ENCODE results near the gene MT1X.

MT1X gene

GRCh38 chr16:56682703-56683397 lies 580 bp downstream of the MT1X start:
- Mint-ChIP-seq H3K36me3 (ENCODE audit: low read depth) (peaks cover 4% of the 10 kb centered on the region), H3K4me1 (ENCODE audit: low read depth) (peaks cover 20% of the 10 kb centered on the region), H3K27me3 (no peaks in the 10 kb centered on the region), H3K27ac (peak overlapping the region; percentile 82), H3K4me3 (peak overlapping the region; percentile 90), H3K9me3 (no peaks in the 10 kb centered on the region)

GRCh38 chr16:56683424-56684172 lies 1.3 kb downstream of the MT1X start:
- Mint-ChIP-seq H3K36me3 (ENCODE audit: low read depth) (peaks cover 4% of the 10 kb centered on the region), H3K4me3 (peak overlapping the region; percentile 90), H3K27me3 (no peaks in the 10 kb centered on the region), H3K27ac (no peak overlapping the region), H3K4me1 (ENCODE audit: low read depth) (peaks cover 20% of the 10 kb centered on the region), H3K9me3 (no peaks in the 10 kb centered on the region)

GRCh38 chr16:56684256-56684925 lies 2.1 kb downstream of the MT1X start:
- no peaks in the 10 kb centered on the region for H3K27me3 Mint-ChIP-seq
- H3K36me3 Mint-ChIP-seq (ENCODE audit: low read depth) = peaks cover 4% of the 10 kb centered on the region
- peaks cover 20% of the 10 kb centered on the region for H3K4me1 Mint-ChIP-seq (ENCODE audit: low read depth)
- H3K27ac Mint-ChIP-seq = no peak overlapping the region
- no peak overlapping the region for H3K4me3 Mint-ChIP-seq
- H3K9me3 Mint-ChIP-seq = no peaks in the 10 kb centered on the region

GRCh38 chr16:56684926-56685590 lies 2.8 kb downstream of the MT1X start:
- H3K4me1 Mint-ChIP-seq (ENCODE audit: low read depth) = peaks cover 20% of the 10 kb centered on the region
- H3K4me3 Mint-ChIP-seq = no peak overlapping the region
- H3K9me3 Mint-ChIP-seq = no peaks in the 10 kb centered on the region
- H3K27ac Mint-ChIP-seq = no peak overlapping the region
- peaks cover 4% of the 10 kb centered on the region for H3K36me3 Mint-ChIP-seq (ENCODE audit: low read depth)
- no peaks in the 10 kb centered on the region for H3K27me3 Mint-ChIP-seq

- H3K27me3 Mint-ChIP-seq = no peaks in the 10 kb centered on the region
- no peak overlapping the region for H3K4me3 Mint-ChIP-seq
- peaks cover 14% of the 10 kb centered on the region for H3K4me1 Mint-ChIP-seq (ENCODE audit: low read depth)
- H3K27ac Mint-ChIP-seq = no peak overlapping the region
- peaks cover 4% of the 10 kb centered on the region for H3K36me3 Mint-ChIP-seq (ENCODE audit: low read depth)
- no peaks in the 10 kb centered on the region for H3K9me3 Mint-ChIP-seq
Observed at GRCh38 chr16:56686758-56687157, 4.5 kb downstream of the MT1X start.

GRCh38 chr16:56688762-56689161 lies 6.5 kb downstream of the MT1X start:
- peaks cover 4% of the 10 kb centered on the region for H3K36me3 Mint-ChIP-seq (ENCODE audit: low read depth)
- H3K9me3 Mint-ChIP-seq = no peaks in the 10 kb centered on the region
- H3K4me1 Mint-ChIP-seq (ENCODE audit: low read depth) = peaks cover 4% of the 10 kb centered on the region
- no peak overlapping the region for H3K27ac Mint-ChIP-seq
- no peak overlapping the region for H3K4me3 Mint-ChIP-seq
- no peaks in the 10 kb centered on the region for H3K27me3 Mint-ChIP-seq

- Mint-ChIP-seq H3K4me1 (ENCODE audit: low read depth) (no peaks in the 10 kb centered on the region), H3K27ac (no peak overlapping the region), H3K36me3 (ENCODE audit: low read depth) (peaks cover 4% of the 10 kb centered on the region), H3K27me3 (no peaks in the 10 kb centered on the region), H3K9me3 (no peaks in the 10 kb centered on the region), H3K4me3 (no peak overlapping the region)
Observed at GRCh38 chr16:56689171-56689570, 6.9 kb downstream of the MT1X start.

- Mint-ChIP-seq H3K36me3 (ENCODE audit: low read depth) (peaks cover 4% of the 10 kb centered on the region), H3K9me3 (no peaks in the 10 kb centered on the region), H3K27ac (no peak overlapping the region), H3K4me3 (no peak overlapping the region), H3K4me1 (ENCODE audit: low read depth) (no peaks in the 10 kb centered on the region), H3K27me3 (no peaks in the 10 kb centered on the region)
Observed at GRCh38 chr16:56690420-56691122, 8.3 kb downstream of the MT1X start.

GRCh38 chr16:56691885-56692284 lies 9.6 kb downstream of the MT1X start:
- Mint-ChIP-seq H3K27me3 (no peaks in the 10 kb centered on the region), H3K4me1 (ENCODE audit: low read depth) (no peaks in the 10 kb centered on the region), H3K9me3 (no peaks in the 10 kb centered on the region), H3K27ac (no peak overlapping the region), H3K36me3 (ENCODE audit: low read depth) (no peaks in the 10 kb centered on the region), H3K4me3 (no peak overlapping the region)

GRCh38 chr16:56695246-56695645 lies 13.0 kb downstream of the MT1X start:
- H3K36me3 Mint-ChIP-seq (ENCODE audit: low read depth) = no peaks in the 10 kb centered on the region

GRCh38 chr16:56697456-56698155 lies 15.3 kb downstream of the MT1X start:
- Mint-ChIP-seq H3K9me3 (no peaks in the 10 kb centered on the region), H3K27me3 (no peaks in the 10 kb centered on the region), H3K4me3 (no peak overlapping the region), H3K4me1 (ENCODE audit: low read depth) (peaks cover 7% of the 10 kb centered on the region), H3K36me3 (ENCODE audit: low read depth) (no peaks in the 10 kb centered on the region), H3K27ac (no peak overlapping the region)

More at GRCh38 chr16:56695246-56695645, 13.0 kb downstream of the MT1X start:
- Mint-ChIP-seq H3K27ac (no peak overlapping the region), H3K9me3 (no peaks in the 10 kb centered on the region), H3K4me3 (no peak overlapping the region), H3K27me3 (no peaks in the 10 kb centered on the region), H3K4me1 (ENCODE audit: low read depth) (no peaks in the 10 kb centered on the region)

GRCh38 chr16:56700195-56700594 lies 17.9 kb downstream of the MT1X start:
- Mint-ChIP-seq H3K9me3 (no peaks in the 10 kb centered on the region), H3K36me3 (ENCODE audit: low read depth) (no peaks in the 10 kb centered on the region), H3K4me1 (ENCODE audit: low read depth) (peaks cover 7% of the 10 kb centered on the region), H3K27ac (no peak overlapping the region), H3K27me3 (no peaks in the 10 kb centered on the region), H3K4me3 (no peak overlapping the region)

GRCh38 chr16:56700631-56701030 lies 18.4 kb downstream of the MT1X start:
- no peaks in the 10 kb centered on the region for H3K27me3 Mint-ChIP-seq
- no peaks in the 10 kb centered on the region for H3K36me3 Mint-ChIP-seq (ENCODE audit: low read depth)
- no peak overlapping the region for H3K4me3 Mint-ChIP-seq
- H3K27ac Mint-ChIP-seq = no peak overlapping the region
- H3K4me1 Mint-ChIP-seq (ENCODE audit: low read depth) = peaks cover 7% of the 10 kb centered on the region
- no peaks in the 10 kb centered on the region for H3K9me3 Mint-ChIP-seq

- Mint-ChIP-seq H3K27ac (no peak overlapping the region), H3K4me3 (no peak overlapping the region), H3K27me3 (no peaks in the 10 kb centered on the region), H3K4me1 (ENCODE audit: low read depth) (peaks cover 7% of the 10 kb centered on the region), H3K36me3 (ENCODE audit: low read depth) (no peaks in the 10 kb centered on the region), H3K9me3 (no peaks in the 10 kb centered on the region)
Observed at GRCh38 chr16:56701534-56701933, 19.3 kb downstream of the MT1X start.
